K562 (cell line): Measurements from ENCODE around the gene POLA1. TPM values are rescaled to one million over a fixed set of nuclear protein-coding genes. Genes with fewer than 3 reads are reported as not detected.

Experiments
- ATAC-seq: fragments of 200-7000 bp; cut with Tn5 transposase; 3 replicates; pipeline ENCODE4 v1.9.1; 2020; ENCODE audit warnings: moderate library complexity
- BruUV-seq: library from RNA; stranded (reverse); fragments of 400-500 nt; replicated peaks from 2 replicates; lab custom pipeline; 2021; lab: Mats Ljungman, UMichigan
- CTCF ChIA-PET: fragments of 300-600 bp; formaldehyde crosslinking; extraction: SDS; loops from one replicate; lab custom pipeline; 2021; ENCODE audit warnings: low intra/inter-chr PET ratio; lab: Yijun Ruan, JAX
- POLR2A ChIA-PET: fragments of 300-600, 350-650 bp; sonication (Branson Sonifier 250); formaldehyde crosslinking; extraction: SDS; loops from one replicate; lab custom pipeline; 2021; ENCODE audit warnings: antibody characterized with exemption, inconsistent platforms; lab: Yijun Ruan, JAX
- DNase-seq, 4 experiments: peaks; one replicate each; pipeline versions ENCODE4 v3.0.0 to v3.0.0-alpha.2; 2011 to 2018; ENCODE audit warnings: low spot score in 3 of 4, mixed read lengths in 3 of 4; ENCODE audit errors: extremely low read depth in 1 of 4
- FAIRE-seq: peaks from 2 replicates; lab custom pipeline; 2011; peaks lifted over from hg19 to GRCh38; lab: Jason Lieb, UNC
- H2AFZ ChIP-seq: 2 replicates; pipeline ENCODE4 v1.6.0; 2011; ENCODE audit warnings: low read depth, low read length, control low read depth, inconsistent platforms
- H3K27ac ChIP-seq: fragments of 200-600 bp; 3 replicates; pipeline ENCODE4 v1.8.0; 2011; ENCODE audit warnings: low read depth, mild to moderate bottlenecking, control low read depth, inconsistent platforms, low read length, moderate library complexity, mixed read lengths; ENCODE audit errors: extremely low read depth
- H3K27me3 ChIP-seq, 2 experiments: fragments of 300-600 bp in 1 of 2; 2 replicates in 1 of 2; 3 replicates in 1 of 2; pipeline versions ENCODE4 v1.6.0 to v1.8.0; 2011; ENCODE audit warnings: inconsistent platforms in 2 of 2, low read length in 2 of 2, mild to moderate bottlenecking in 1 of 2, mixed read lengths in 1 of 2, moderate library complexity in 1 of 2; ENCODE audit not compliant: control insufficient read depth in 2 of 2, insufficient read depth in 2 of 2
- H3K36me3 ChIP-seq: fragments of 300-600 bp; 3 replicates; pipeline ENCODE4 v1.8.0; 2011; ENCODE audit warnings: mild to moderate bottlenecking, low read length, inconsistent platforms; ENCODE audit not compliant: control insufficient read depth, insufficient read depth
- H3K4me1 ChIP-seq, 2 experiments: fragments of 200-600 bp in 1 of 2; replicated peaks in 1 of 2; 2 replicates in 1 of 2; 3 replicates in 1 of 2; pipeline versions ENCODE4 v1.5.1 to v1.8.0; 2011; ENCODE audit warnings: inconsistent platforms in 2 of 2, low read length in 2 of 2, mild to moderate bottlenecking in 1 of 2, mixed read lengths in 1 of 2, moderate library complexity in 1 of 2; ENCODE audit not compliant: control insufficient read depth in 2 of 2, insufficient read depth in 2 of 2
- H3K4me2 ChIP-seq: 2 replicates; pipeline ENCODE4 v1.6.1; 2011; ENCODE audit warnings: low read length, control low read depth, inconsistent platforms, mixed read lengths; ENCODE audit not compliant: insufficient read depth
- H3K4me3 ChIP-seq: fragments of 200-600 bp; sonication (generic), shearing (Covaris generic); 2 replicates; pipeline ENCODE4 v1.5.1; 2016; ENCODE audit warnings: control low read depth, inconsistent platforms
- H3K79me2 ChIP-seq: fragments of 200-600 bp; 3 replicates; pipeline ENCODE4 v1.8.0; 2011; ENCODE audit warnings: low read length, inconsistent platforms; ENCODE audit not compliant: control insufficient read depth, insufficient read depth
- H3K9ac ChIP-seq, 2 experiments: 2 replicates each; pipeline versions ENCODE4 v1.6.0 to v1.6.1; 2011; ENCODE audit warnings: low read depth in 2 of 2, low read length in 2 of 2, control low read depth in 1 of 2, inconsistent platforms in 1 of 2, mild to moderate bottlenecking in 1 of 2, mixed read lengths in 1 of 2; ENCODE audit not compliant: insufficient read depth in 1 of 2
- H3K9me1 ChIP-seq: one replicate; pipeline ENCODE4 v1.6.0; 2011; ENCODE audit warnings: inconsistent platforms, mild to moderate bottlenecking, low read length, moderate library complexity; ENCODE audit not compliant: control insufficient read depth, insufficient read depth
- H3K9me3 ChIP-seq: replicated peaks from 2 replicates; pipeline ENCODE4 v1.5.1; 2011; ENCODE audit warnings: low read depth, low read length, inconsistent platforms; ENCODE audit not compliant: control insufficient read depth, insufficient read depth
- H4K20me1 ChIP-seq: replicated peaks from 2 replicates; pipeline ENCODE4 v1.6.1; 2011; ENCODE audit warnings: low read length, inconsistent platforms, mixed read lengths; ENCODE audit not compliant: control insufficient read depth, insufficient read depth
- BMI1 ChIP-seq: fragments of 150-350 bp; IDR thresholded peaks from 2 replicates; pipeline ENCODE4 v1.6.1; 2014; ENCODE audit warnings: low read length
- COPS2 ChIP-seq: fragments of 450-650 bp; conservative IDR thresholded peaks from 2 replicates; pipeline ENCODE4 v1.6.1; 2016; ENCODE audit warnings: mild to moderate bottlenecking, moderate library complexity
- ELF2 ChIP-seq: fragments of 250-450 bp; sonication (Bioruptor Pico); IDR thresholded peaks from 2 replicates; pipeline ENCODE4 v1.5.0; 2021; ENCODE audit warnings: mild to moderate bottlenecking
- EP300 ChIP-seq: IDR thresholded peaks from 2 replicates; pipeline ENCODE4 v1.6.1; 2012; ENCODE audit warnings: low read length, improper control_type of control experiment
- MAFK ChIP-seq: IDR thresholded peaks from 2 replicates; pipeline ENCODE4 v1.6.1; 2011; ENCODE audit warnings: low read length, improper control_type of control experiment
- MLLT1 ChIP-seq, 2 experiments: fragments of 450-650 bp; IDR thresholded peaks; 2 replicates each; pipeline ENCODE4 v1.6.1; 2016
- NBN ChIP-seq: fragments of 450-650 bp; IDR thresholded peaks from 2 replicates; pipeline ENCODE4 v1.6.1; 2016; ENCODE audit warnings: low read depth, mild to moderate bottlenecking
- NCOA6 ChIP-seq: fragments of 450-650 bp; IDR thresholded peaks from 2 replicates; pipeline ENCODE4 v1.6.1; 2017; ENCODE audit warnings: mild to moderate bottlenecking
- POLR3A ChIP-seq: IDR thresholded peaks from 2 replicates; pipeline ENCODE4 v1.6.1; 2011; ENCODE audit warnings: borderline replicate concordance, mild to moderate bottlenecking, moderate library complexity; ENCODE audit not compliant: insufficient read length, insufficient read depth; ENCODE audit errors: extremely low read depth
- PYGO2 ChIP-seq: fragments of 450-650 bp; IDR thresholded peaks from 2 replicates; pipeline ENCODE4 v1.6.1; 2016; ENCODE audit warnings: mild to moderate bottlenecking, missing genetic modification characterization, moderate library complexity, missing compliant biosample characterization
- TAL1 ChIP-seq: fragments of 450-650 bp; IDR thresholded peaks from 2 replicates; pipeline ENCODE4 v1.6.1; 2016; ENCODE audit warnings: mild to moderate bottlenecking
- TRIM24 ChIP-seq, 2 experiments: fragments of 450-650 bp; IDR thresholded peaks; 2 replicates each; pipeline ENCODE4 v1.6.1; 2016
- ZBTB7A ChIP-seq: IDR thresholded peaks from 2 replicates; pipeline ENCODE4 v1.6.1; 2011; ENCODE audit warnings: low read depth, mild to moderate bottlenecking, low read length, moderate library complexity, borderline replicate concordance; ENCODE audit not compliant: control insufficient read depth
- ZC3H8 ChIP-seq: fragments of 450-650 bp; IDR thresholded peaks from 2 replicates; pipeline ENCODE4 v1.6.1; 2017
- ZNF143 ChIP-seq: sonication (generic); formaldehyde crosslinking; IDR thresholded peaks from 2 replicates; pipeline ENCODE4 v1.9.0; 2022; ENCODE audit warnings: mild to moderate bottlenecking, missing genetic modification reagents
- ZNF395 ChIP-seq: fragments of 200-800 bp; sonication (Bioruptor generic); IDR thresholded peaks from 2 replicates; pipeline ENCODE4 v1.6.1; 2017; ENCODE audit warnings: missing genetic modification characterization, missing compliant biosample characterization
- ZNF79 ChIP-seq: fragments of 250-450 bp; sonication (Bioruptor Pico); IDR thresholded peaks from 2 replicates; pipeline ENCODE4 v1.4.0; 2020; ENCODE audit warnings: low read depth, mild to moderate bottlenecking, moderate library complexity
- WGBS: fragments of 100-300 bp; shearing (Covaris generic); methylation state at CpG from one replicate; pipeline ENCODE4 v1.1.6; 2016; ENCODE audit warnings: low coverage, mixed read lengths; ENCODE audit not compliant: insufficient coverage; ENCODE audit errors: missing lambda C conversion rate; 5-methylcytosine and 5-hydroxymethylcytosine counted together
- in situ Hi-C: fragments of 300-500 bp; cut with MboI; formaldehyde crosslinking; loops from 4 replicates; pipeline ENCODE4 v1.15.0; 2018; ENCODE audit warnings: inconsistent platforms, mixed read lengths
- intact Hi-C: fragments of 100-400 bp; cut with micrococcal nuclease; formaldehyde crosslinking; loops from 2 replicates; pipeline ENCODE4 v1.14.2; 2022
- polyA plus RNA-seq, 8 experiments: library from polyadenylated mRNA; depleted of rRNA in 4 of 8; stranded (reverse) in 5 of 8; unstranded in 3 of 8; fragments of >200 nt; fragmentation: Nextera tagmentation in 2 of 8; fragmentation: Illumina TruSeq in 1 of 8; extraction: Ambion mirVana in 2 of 8; extraction: Trizol in 1 of 8; gene quantifications; 2 replicates each; pipeline versions ENCODE4 v1.2.1 to v1.2.3, GENCODE V29; 2011 to 2014; ENCODE audit warnings: inconsistent platforms in 1 of 8, missing spikeins in 1 of 8
- total RNA-seq, 7 experiments: library from RNA; depleted of rRNA in 6 of 7; stranded (reverse); fragments of >200 nt in 6 of 7; fragmentation: Illumina TruSeq in 2 of 7; extraction: Trizol in 2 of 7; gene quantifications; 2 replicates each; pipeline versions ENCODE4 v1.2.1 to v1.2.3, GENCODE V29; 2011 to 2021; ENCODE audit warnings: low replicate concordance in 1 of 7
- TF ChIP-seq, protein P1 (sequence below): fragments of 450-650 bp; IDR thresholded peaks from 2 replicates; pipeline ENCODE4 v1.7.0; 2016; ENCODE audit warnings: borderline replicate concordance
- TF ChIP-seq, protein P2 (sequence below): fragments of 450-650 bp; formaldehyde crosslinking; IDR thresholded peaks from 2 replicates; pipeline ENCODE4 v1.4.0; 2020; ENCODE audit warnings: mild to moderate bottlenecking, mixed read lengths

Gene POLA1
- total and polyA plus RNA-seq, 9 of the 15 experiments (the other 6 are each of a cell fraction or from before 2014, with no cell fraction given), result 8.6 to 48.4 (median 27.4) TPM

DNA sequence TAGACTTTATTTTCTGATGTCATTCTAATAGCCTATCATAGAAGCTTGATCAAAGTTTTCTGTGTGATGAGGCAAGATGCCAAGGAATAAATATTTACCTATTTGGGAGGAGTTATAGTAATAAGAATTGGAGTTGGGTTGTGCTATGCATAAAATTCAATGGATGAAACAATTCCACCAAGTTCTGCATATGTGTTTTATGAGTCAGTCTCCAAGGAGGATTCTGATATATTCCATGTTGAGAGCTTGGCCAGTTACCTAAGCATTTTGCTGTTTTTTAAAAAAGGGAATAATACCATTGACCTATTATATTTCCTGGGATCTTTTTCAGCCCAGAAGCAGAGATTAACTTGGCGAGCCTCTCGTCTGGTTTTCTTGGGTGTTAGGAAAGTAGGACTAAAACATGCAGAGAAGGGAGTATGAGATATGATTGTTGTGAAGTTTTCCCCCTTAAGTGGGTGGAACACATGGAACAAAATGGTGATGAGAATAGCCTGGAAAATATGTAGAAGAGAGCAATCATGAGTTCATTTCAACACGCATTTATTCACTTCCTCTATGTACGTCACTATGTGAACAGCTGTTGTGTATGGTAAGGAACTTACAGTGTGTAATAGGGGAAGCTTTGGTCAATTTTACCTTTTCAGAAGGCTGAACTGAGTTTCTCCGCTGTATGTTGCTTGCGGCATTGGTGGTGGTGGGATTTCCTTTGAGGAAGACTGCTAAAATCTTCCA is 39.2 kb downstream of the POLA1 start:
- H4K20me1 ChIP-seq, result no peaks in the 10 kb centered on the region
- no peaks in the 10 kb centered on the region for H3K9me3 ChIP-seq
- ChIA-PET CTCF (no interaction called here), POLR2A (no interaction called here)
- no peak overlapping the region for H3K9ac ChIP-seq
- TF ChIP-seq MLLT1 (IDR thresholded peaks at IDR 0.05) (no peak), TAL1 (no peak), NBN (no peak), ZBTB7A (no peak), NCOA6 (no peak), PYGO2 (tag) (no peak), ZNF143 (no peak), MAFK (no peak), ZNF395 (no peak), EP300 (no peak), ZC3H8 (no peak), COPS2 (no peak), BMI1 (no peak), POLR3A (no peak), ZNF79 (CRISPR knock-in tag) (no peak), ELF2 (CRISPR knock-in tag) (no peak), TRIM24 (IDR thresholded peaks at IDR 0.05) (no peak)
- TF ChIP-seq, protein P1, sequence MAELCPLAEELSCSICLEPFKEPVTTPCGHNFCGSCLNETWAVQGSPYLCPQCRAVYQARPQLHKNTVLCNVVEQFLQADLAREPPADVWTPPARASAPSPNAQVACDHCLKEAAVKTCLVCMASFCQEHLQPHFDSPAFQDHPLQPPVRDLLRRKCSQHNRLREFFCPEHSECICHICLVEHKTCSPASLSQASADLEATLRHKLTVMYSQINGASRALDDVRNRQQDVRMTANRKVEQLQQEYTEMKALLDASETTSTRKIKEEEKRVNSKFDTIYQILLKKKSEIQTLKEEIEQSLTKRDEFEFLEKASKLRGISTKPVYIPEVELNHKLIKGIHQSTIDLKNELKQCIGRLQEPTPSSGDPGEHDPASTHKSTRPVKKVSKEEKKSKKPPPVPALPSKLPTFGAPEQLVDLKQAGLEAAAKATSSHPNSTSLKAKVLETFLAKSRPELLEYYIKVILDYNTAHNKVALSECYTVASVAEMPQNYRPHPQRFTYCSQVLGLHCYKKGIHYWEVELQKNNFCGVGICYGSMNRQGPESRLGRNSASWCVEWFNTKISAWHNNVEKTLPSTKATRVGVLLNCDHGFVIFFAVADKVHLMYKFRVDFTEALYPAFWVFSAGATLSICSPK, result no peak
- TF ChIP-seq, protein P2, sequence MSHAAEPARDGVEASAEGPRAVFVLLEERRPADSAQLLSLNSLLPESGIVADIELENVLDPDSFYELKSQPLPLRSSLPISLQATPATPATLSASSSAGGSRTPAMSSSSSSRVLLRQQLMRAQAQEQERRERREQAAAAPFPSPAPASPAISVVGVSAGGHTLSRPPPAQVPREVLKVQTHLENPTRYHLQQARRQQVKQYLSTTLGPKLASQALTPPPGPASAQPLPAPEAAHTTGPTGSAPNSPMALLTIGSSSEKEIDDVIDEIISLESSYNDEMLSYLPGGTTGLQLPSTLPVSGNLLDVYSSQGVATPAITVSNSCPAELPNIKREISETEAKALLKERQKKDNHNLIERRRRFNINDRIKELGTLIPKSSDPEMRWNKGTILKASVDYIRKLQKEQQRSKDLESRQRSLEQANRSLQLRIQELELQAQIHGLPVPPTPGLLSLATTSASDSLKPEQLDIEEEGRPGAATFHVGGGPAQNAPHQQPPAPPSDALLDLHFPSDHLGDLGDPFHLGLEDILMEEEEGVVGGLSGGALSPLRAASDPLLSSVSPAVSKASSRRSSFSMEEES (CRISPR knock-in tag), result no peak
- no peak overlapping the region for H2AFZ ChIP-seq
- ATAC-seq (no peak), FAIRE-seq (no peak), DNase-seq (no peak)
- no peak overlapping the region for H3K27ac ChIP-seq
- no peaks in the 10 kb centered on the region for H3K9me1 ChIP-seq
- in situ Hi-C loops (no loop called here), intact Hi-C loops (no loop called here)
- H3K36me3 ChIP-seq, result peaks cover 83% of the 10 kb centered on the region
- H3K79me2 ChIP-seq, result no peaks in the 10 kb centered on the region
- WGBS, result 99% methylated on average over 6 of the region's 6 CpGs
- H3K4me3 ChIP-seq, result no peak overlapping the region
- no peaks in the 10 kb centered on the region for H3K27me3 ChIP-seq
- no peaks in the 10 kb centered on the region for H3K4me1 ChIP-seq
- no peak overlapping the region for H3K4me2 ChIP-seq
- no TSS peak for BruUV-seq
